Neuronal stem cell (in vitro differentiated cells): Measurements from ENCODE around the gene NRCAM.
A peak's percentile ranks its signal among the peaks of the same experiment; 100 is the strongest.

Source experiments
- DNase-seq: peaks from one replicate; pipeline ENCODE4 v3.0.0-alpha.2; 2013; ENCODE audit warnings: low spot score
- H2AFZ ChIP-seq: one replicate; pipeline ENCODE4 v1.6.1; 2013; ENCODE audit warnings: mild to moderate bottlenecking, low read length, inconsistent platforms
- H2AK5ac ChIP-seq: 2 replicates; pipeline ENCODE4 v1.6.1; 2013; ENCODE audit warnings: low read depth, mild to moderate bottlenecking, inconsistent platforms, low read length, moderate library complexity, mixed read lengths
- H2BK120ac ChIP-seq: 2 replicates; pipeline ENCODE4 v1.6.1; 2013; ENCODE audit warnings: low read depth, mild to moderate bottlenecking, inconsistent platforms, low read length, moderate library complexity, mixed read lengths
- H2BK12ac ChIP-seq: one replicate; pipeline ENCODE4 v1.6.1; 2013; ENCODE audit warnings: low read length, inconsistent platforms
- H2BK15ac ChIP-seq: 2 replicates; pipeline ENCODE4 v1.6.1; 2013; ENCODE audit warnings: mild to moderate bottlenecking, low read length, inconsistent platforms, mixed read lengths
- H2BK5ac ChIP-seq: one replicate; pipeline ENCODE4 v1.6.1; 2013; ENCODE audit warnings: inconsistent platforms, mild to moderate bottlenecking, low read length, moderate library complexity
- H3K14ac ChIP-seq: one replicate; pipeline ENCODE4 v1.6.1; 2013; ENCODE audit warnings: low read length, inconsistent platforms
- H3K18ac ChIP-seq: 2 replicates; pipeline ENCODE4 v1.6.1; 2013; ENCODE audit warnings: low read length, inconsistent platforms
- H3K23ac ChIP-seq: 2 replicates; pipeline ENCODE4 v1.6.1; 2013; ENCODE audit warnings: low read depth, mild to moderate bottlenecking, mixed read lengths, low read length, inconsistent platforms; ENCODE audit not compliant: poor library complexity
- H3K27ac ChIP-seq: replicated peaks from 3 replicates; pipeline ENCODE4 v1.5.1; 2013; ENCODE audit warnings: low read length, inconsistent platforms
- H3K27me3 ChIP-seq, 3 experiments: 2 replicates each; pipeline ENCODE4 v1.6.1; 2013; ENCODE audit warnings: low read length in 3 of 3, mild to moderate bottlenecking in 2 of 3, inconsistent platforms in 1 of 3, low read depth in 1 of 3, mixed read lengths in 1 of 3, moderate library complexity in 1 of 3; ENCODE audit not compliant: control insufficient read depth in 3 of 3, insufficient read depth in 3 of 3
- H3K36me3 ChIP-seq, 2 donors: replicated peaks in 1 of 2; 2 replicates each; pipeline ENCODE4 v1.6.1; 2013; ENCODE audit warnings: low read length in 2 of 2; ENCODE audit not compliant: control insufficient read depth in 2 of 2, insufficient read depth in 2 of 2
- H3K4ac ChIP-seq: 2 replicates; pipeline ENCODE4 v1.6.1; 2013; ENCODE audit warnings: inconsistent platforms, mild to moderate bottlenecking, low read length, moderate library complexity
- H3K4me1 ChIP-seq, 2 donors: 1 replicate in 1 of 2; 2 replicates in 1 of 2; pipeline ENCODE4 v1.6.1; 2013; ENCODE audit warnings: low read length in 2 of 2, low read depth in 1 of 2; ENCODE audit not compliant: control insufficient read depth in 2 of 2, insufficient read depth in 1 of 2
- H3K4me2 ChIP-seq: one replicate; pipeline ENCODE4 v1.6.1; 2013; ENCODE audit warnings: mild to moderate bottlenecking, low read length, inconsistent platforms; ENCODE audit not compliant: insufficient read depth, poor library complexity, severe bottlenecking
- H3K4me3 ChIP-seq, 2 donors: 2 replicates each; pipeline ENCODE4 v1.5.1; 2013; ENCODE audit warnings: low read length in 2 of 2, mild to moderate bottlenecking in 2 of 2, inconsistent platforms in 1 of 2, moderate library complexity in 1 of 2
- H3K79me1 ChIP-seq: one replicate; pipeline ENCODE4 v1.6.1; 2013; ENCODE audit warnings: low read depth, mild to moderate bottlenecking, inconsistent platforms, low read length, moderate library complexity
- H3K9ac ChIP-seq: one replicate; pipeline ENCODE4 v1.6.1; 2013; ENCODE audit warnings: mild to moderate bottlenecking, low read depth, low read length, inconsistent platforms; ENCODE audit not compliant: poor library complexity
- H3K9me3 ChIP-seq, 2 donors: replicated peaks in 1 of 2; 2 replicates each; pipeline versions ENCODE3 to v1.6.1; 2013; ENCODE audit warnings: low read length in 2 of 2, mild to moderate bottlenecking in 2 of 2, inconsistent platforms in 1 of 2, low read depth in 1 of 2, mixed read lengths in 1 of 2, moderate library complexity in 1 of 2; ENCODE audit not compliant: control insufficient read depth in 2 of 2, insufficient read depth in 1 of 2
- H4K8ac ChIP-seq: one replicate; pipeline ENCODE4 v1.6.1; 2013; ENCODE audit warnings: low read depth, mild to moderate bottlenecking, inconsistent platforms, low read length, moderate library complexity
- H4K91ac ChIP-seq: one replicate; pipeline ENCODE4 v1.6.1; 2013; ENCODE audit warnings: low read length, low read depth, mild to moderate bottlenecking, inconsistent platforms; ENCODE audit not compliant: poor library complexity
- WGBS, 2 donors: extraction: QIAGEN DNeasy Blood & Tissue Kit; methylation state at CpG; one replicate each; pipeline ENCODE4 v1.1.7; 2013; ENCODE audit warnings: missing lambda C conversion rate in 2 of 2, mixed read lengths in 1 of 2; ENCODE audit not compliant: insufficient read length in 2 of 2, insufficient replicate concordance in 1 of 2; ENCODE audit errors: extremely low coverage in 2 of 2; 5-methylcytosine and 5-hydroxymethylcytosine counted together

NRCAM gene

DNA sequence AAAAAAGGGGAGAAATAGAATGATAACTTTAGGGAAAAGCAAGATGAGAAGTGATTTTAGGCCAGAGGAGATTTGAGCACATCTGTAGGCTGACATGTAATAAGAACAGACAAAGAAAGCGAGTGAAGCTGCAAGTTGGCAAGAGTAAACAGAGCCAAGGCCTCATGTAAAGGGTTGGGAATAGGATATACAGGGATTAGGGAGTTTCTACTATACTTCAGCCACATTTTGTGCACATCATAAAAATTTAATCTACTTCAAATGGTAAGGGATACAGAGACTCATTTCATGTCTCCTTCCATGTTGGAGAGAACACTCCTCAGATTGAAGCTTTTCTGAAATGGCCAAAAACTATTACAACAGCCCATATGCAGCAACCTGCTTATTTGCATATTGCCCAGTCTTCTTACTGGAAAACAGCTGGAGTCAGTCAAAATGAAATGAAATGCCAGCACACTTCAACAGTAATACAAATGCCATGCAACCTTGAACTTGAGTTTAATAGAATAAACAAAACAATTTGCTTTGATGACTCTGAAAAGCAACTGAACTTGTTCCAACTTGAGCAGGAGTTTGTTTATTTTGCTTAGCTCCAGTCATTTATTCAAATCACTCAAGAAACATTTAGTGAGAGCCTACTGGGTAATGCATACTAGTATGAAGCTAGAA lies 49.9 kb downstream of the NRCAM start:
- Histone ChIP-seq H3K18ac (no peak overlapping the region), H3K79me1 (no peaks in the 10 kb centered on the region), H2BK12ac (no peak overlapping the region), H4K8ac (no peak overlapping the region), H3K14ac (no peak overlapping the region), H3K9me3 (no peaks in the 10 kb centered on the region), H3K4me1 (peaks cover 6 to 19% of the 10 kb centered on the region in 2 donors), H2BK15ac (no peak overlapping the region), H3K36me3 (no peaks in the 10 kb centered on the region), H2BK120ac (no peak overlapping the region), H3K27ac (no peak overlapping the region), H3K27me3 (no peaks in the 10 kb centered on the region), H2AFZ (no peak overlapping the region), H3K4ac (no peak overlapping the region), H4K91ac (no peak overlapping the region), H3K23ac (no peak overlapping the region), H2BK5ac (no peak overlapping the region), H3K4me2 (no peak overlapping the region), H3K4me3 (no peak overlapping the region), H3K9ac (no peak overlapping the region), H2AK5ac (no peak overlapping the region)
- DNase-seq, result no peak
- WGBS, 2 donors, result no CpG with 5 or more reads among the region's 1 CpG

GRCh38 chr7:108404509-108405420 lies 51.5 kb downstream of the NRCAM start:
- H3K14ac ChIP-seq, result no peak overlapping the region
- H3K18ac ChIP-seq, result no peak overlapping the region
- no peaks in the 10 kb centered on the region for H3K36me3 ChIP-seq
- no peak overlapping the region for H2BK5ac ChIP-seq
- no peak overlapping the region for H3K27ac ChIP-seq
- H3K4me3 ChIP-seq, result no peak overlapping the region
- DNase-seq, result no peak
- H3K9me3 ChIP-seq, result no peaks in the 10 kb centered on the region
- H2AFZ ChIP-seq, result no peak overlapping the region
- no CpG with 5 or more reads among the region's 11 CpGs for WGBS, 2 donors
- H2AK5ac ChIP-seq, result no peak overlapping the region
- no peak overlapping the region for H2BK120ac ChIP-seq
- H3K9ac ChIP-seq, result no peak overlapping the region
- no peak overlapping the region for H2BK15ac ChIP-seq
- H4K8ac ChIP-seq, result no peak overlapping the region
- H4K91ac ChIP-seq, result no peak overlapping the region
- H3K4ac ChIP-seq, result no peak overlapping the region
- H3K4me2 ChIP-seq, result no peak overlapping the region
- H3K27me3 ChIP-seq, result no peaks in the 10 kb centered on the region
- H3K23ac ChIP-seq, result no peak overlapping the region
- H3K79me1 ChIP-seq, result no peaks in the 10 kb centered on the region
- H2BK12ac ChIP-seq, result no peak overlapping the region
- peaks cover 6 to 19% of the 10 kb centered on the region in 2 donors for H3K4me1 ChIP-seq

GRCh38 chr7:108403597-108404217 lies 52.5 kb downstream of the NRCAM start:
- Histone ChIP-seq H3K18ac (no peak overlapping the region), H3K4ac (no peak overlapping the region), H3K79me1 (no peaks in the 10 kb centered on the region), H3K4me2 (no peak overlapping the region), H3K23ac (no peak overlapping the region), H2AK5ac (no peak overlapping the region), H3K4me3 (no peak overlapping the region), H2AFZ (no peak overlapping the region), H2BK120ac (no peak overlapping the region), H3K9ac (no peak overlapping the region), H3K9me3 (no peaks in the 10 kb centered on the region), H2BK15ac (no peak overlapping the region), H2BK5ac (no peak overlapping the region), H3K27me3 (no peaks in the 10 kb centered on the region), H2BK12ac (no peak overlapping the region), H4K91ac (no peak overlapping the region), H4K8ac (no peak overlapping the region), H3K4me1 (peaks cover 6 to 13% of the 10 kb centered on the region in 2 donors), H3K27ac (peak overlapping the region; percentile 35), H3K36me3 (no peaks in the 10 kb centered on the region), H3K14ac (no peak overlapping the region)
- no peak for DNase-seq
- no CpG with 5 or more reads among the region's 9 CpGs for WGBS, 2 donors

GRCh38 chr7:108402865-108403264 lies 53.4 kb downstream of the NRCAM start:
- H3K79me1 ChIP-seq, result no peaks in the 10 kb centered on the region

More at GRCh38 chr7:108402865-108403264, 53.4 kb downstream of the NRCAM start:
- H3K18ac ChIP-seq, result no peak overlapping the region
- no peak overlapping the region for H2BK12ac ChIP-seq
- H3K4me2 ChIP-seq, result no peak overlapping the region
- no peaks in the 10 kb centered on the region for H3K27me3 ChIP-seq
- no peak overlapping the region for H2AFZ ChIP-seq
- no peak overlapping the region for H3K4ac ChIP-seq
- H4K8ac ChIP-seq, result no peak overlapping the region
- H3K23ac ChIP-seq, result no peak overlapping the region
- H3K9me3 ChIP-seq, result no peaks in the 10 kb centered on the region
- no peak overlapping the region for H3K9ac ChIP-seq
- H2AK5ac ChIP-seq, result no peak overlapping the region
- H2BK120ac ChIP-seq, result no peak overlapping the region
- peaks cover 0 to 2% of the 10 kb centered on the region in 2 donors for H3K36me3 ChIP-seq
- no peak overlapping the region for H4K91ac ChIP-seq
- no peak overlapping the region for H2BK5ac ChIP-seq
- H3K4me1 ChIP-seq, result peaks cover 6 to 10% of the 10 kb centered on the region in 2 donors
- H3K27ac ChIP-seq, result no peak overlapping the region
- H2BK15ac ChIP-seq, result no peak overlapping the region
- no peak for DNase-seq
- H3K14ac ChIP-seq, result no peak overlapping the region
- WGBS, 2 donors, result no CpG with 5 or more reads among the region's 2 CpGs
- H3K4me3 ChIP-seq, result no peak overlapping the region
